HG02943 (cell line): Measurements from ENCODE around the gene CLPSL2.

Source experiments
- ATAC-seq: cut with Tn5 transposase; IDR thresholded peaks from one replicate; pipeline ENCODE4 v1.9.1; 2021; ENCODE audit warnings: mild to moderate bottlenecking, low read depth, moderate library complexity; ENCODE audit not compliant: unreplicated experiment

The CLPSL2 gene

DNA sequence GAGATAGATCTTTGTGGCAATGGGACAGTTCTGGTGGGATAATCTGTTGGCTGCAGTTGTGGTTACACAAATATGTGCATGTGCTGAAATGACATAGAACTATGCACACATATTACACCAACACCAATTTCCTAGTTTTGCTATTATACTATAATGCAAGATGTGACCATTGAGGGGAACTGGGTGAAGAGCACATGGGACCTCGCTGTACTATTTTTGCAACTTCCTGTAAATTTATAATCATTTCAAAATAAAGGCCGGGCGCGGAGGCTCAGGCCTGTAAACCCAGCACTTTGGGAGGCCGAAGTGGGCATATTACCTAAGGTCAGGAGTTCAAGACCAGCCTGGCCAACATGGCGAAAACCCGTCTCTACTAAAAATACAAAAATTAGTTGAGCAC, 30.9 kb upstream of the CLPSL2 start:
- ATAC-seq: no peak

DNA sequence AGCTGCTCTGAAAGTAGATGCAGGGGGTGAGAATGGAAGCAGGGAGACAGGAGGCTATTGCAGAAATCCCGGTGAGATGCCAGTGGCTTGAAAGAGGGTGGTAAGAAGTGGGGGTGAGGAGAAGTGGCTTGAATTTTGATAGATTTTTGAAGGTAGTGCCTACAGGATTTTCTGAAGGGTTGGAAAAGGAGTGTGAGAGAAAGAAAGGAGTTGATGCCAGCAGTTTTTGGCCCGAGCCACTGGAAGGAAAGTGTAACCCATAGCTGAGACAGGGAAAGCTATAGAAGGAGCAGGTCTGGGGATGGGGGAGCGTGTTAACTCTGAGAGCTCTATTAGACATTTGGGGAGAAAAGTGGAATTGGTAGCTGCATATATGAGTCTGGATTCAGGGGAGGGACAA, 29.9 kb upstream of the CLPSL2 start:
- no peak for ATAC-seq

DNA sequence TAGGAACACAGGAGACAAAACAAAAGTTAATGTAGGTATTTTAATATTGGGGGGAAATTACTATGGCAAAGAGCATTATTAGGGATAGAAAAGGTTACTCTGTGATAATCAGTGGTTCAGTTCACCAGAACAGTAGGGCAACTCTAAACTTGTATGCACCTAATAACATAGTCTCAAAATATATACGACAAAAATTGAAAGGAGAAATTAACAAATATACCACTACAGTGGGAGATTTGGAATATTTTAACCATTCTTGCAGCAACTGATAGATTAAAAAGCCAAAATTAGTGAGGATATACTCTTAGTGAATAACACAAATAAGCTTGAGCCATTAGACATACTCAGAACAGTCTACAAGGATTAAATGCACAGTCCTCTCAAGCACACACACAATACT, 28.5 kb upstream of the CLPSL2 start:
- no peak for ATAC-seq

DNA sequence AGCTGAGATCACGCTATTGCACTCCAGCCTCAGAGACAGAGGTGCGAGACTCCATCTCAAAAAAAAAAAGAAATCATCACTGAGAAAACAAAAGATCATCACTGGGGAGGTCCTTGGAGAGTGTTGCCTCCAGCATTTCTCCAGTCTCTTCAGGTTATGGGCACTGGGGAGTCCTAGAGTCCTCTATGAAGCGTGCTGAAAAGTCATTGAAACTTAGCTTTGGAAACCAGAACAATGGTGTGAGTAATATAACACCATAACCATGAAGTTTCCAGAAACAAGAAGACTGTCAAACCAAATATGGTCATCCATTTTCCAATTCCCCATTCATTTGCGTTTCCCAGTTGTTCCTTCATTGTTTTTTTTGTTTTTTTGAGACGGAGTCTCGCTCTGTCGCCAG, 25.8 kb upstream of the CLPSL2 start:
- no peak for ATAC-seq

DNA sequence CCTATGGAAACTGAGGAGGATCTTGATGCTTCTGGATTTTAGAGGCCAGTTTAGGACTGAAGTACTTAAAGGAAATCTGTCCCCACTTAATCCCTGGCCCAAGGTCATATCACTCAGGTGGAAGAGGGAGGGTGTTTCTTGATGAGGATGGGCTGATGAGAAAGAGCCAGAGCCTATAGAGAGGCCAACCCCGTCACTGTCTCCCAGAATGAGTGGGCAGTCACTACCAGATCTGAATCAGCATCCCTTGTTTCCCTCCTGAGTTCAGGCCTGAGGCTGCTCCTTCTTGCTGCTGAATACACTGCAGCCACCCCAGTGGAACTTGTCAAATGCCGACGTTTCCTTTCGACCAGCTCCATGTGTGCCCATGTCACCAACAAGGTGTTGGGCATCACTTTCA, 24.8 kb upstream of the CLPSL2 start:
- no peak for ATAC-seq

DNA sequence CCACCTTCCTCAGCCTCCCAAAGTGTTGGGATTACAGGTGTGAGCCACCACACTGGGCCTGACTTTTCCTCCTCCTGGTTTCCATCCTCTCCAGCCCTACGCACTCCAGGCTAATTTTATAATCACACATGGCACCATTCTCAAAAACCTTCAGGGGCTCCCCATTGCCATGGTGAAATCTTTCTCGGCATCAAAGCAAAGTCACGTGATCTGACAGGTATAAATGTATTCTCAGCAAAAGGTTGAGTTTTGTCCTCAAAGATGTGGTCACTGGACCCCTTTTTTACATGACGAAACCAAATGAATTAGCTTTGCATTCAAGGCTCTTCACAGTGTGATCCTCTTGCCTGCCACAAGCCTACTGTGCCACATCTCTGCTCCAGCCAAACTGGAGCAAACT, 24.1 kb upstream of the CLPSL2 start:
- no peak for ATAC-seq

DNA sequence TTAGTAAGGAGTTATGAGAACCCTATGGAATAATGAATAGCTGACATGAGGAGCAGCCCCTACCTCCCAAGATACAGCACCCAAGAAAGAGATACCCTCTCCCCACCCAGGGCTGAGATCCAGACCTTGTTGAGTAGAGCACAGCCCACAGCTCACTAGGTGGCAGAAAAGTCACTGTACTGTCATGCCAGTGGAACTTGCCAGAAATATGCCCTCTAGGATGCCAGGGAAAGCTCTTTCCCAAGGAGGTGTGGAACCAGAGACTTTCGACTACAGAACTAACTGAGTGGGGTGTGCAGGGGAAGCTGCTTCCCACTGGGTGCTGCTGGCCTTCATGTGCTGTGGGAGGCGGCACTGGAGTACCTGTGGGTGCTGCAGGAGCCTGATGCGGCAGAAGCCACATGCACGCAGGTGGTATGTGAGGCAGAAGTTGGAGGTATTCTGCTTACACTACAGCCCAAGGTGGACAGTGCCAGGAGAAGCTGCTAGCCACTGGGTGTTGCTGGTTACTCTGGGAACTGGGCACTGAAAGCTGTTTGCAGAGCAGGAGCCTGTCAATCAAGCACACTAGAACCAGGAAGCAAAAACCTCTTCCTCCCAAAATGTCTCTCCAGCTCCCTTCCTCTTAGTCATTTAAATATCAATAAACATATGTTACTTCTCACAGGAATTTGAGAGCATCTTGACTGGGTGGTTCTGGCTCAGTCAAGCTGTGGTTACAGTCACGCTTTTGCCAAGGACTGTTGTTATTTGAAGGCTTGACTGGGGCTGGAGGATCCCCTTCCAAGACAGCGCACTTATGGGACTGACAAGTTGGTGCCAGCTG, 21.7 kb upstream of the CLPSL2 start:
- no peak for ATAC-seq

DNA sequence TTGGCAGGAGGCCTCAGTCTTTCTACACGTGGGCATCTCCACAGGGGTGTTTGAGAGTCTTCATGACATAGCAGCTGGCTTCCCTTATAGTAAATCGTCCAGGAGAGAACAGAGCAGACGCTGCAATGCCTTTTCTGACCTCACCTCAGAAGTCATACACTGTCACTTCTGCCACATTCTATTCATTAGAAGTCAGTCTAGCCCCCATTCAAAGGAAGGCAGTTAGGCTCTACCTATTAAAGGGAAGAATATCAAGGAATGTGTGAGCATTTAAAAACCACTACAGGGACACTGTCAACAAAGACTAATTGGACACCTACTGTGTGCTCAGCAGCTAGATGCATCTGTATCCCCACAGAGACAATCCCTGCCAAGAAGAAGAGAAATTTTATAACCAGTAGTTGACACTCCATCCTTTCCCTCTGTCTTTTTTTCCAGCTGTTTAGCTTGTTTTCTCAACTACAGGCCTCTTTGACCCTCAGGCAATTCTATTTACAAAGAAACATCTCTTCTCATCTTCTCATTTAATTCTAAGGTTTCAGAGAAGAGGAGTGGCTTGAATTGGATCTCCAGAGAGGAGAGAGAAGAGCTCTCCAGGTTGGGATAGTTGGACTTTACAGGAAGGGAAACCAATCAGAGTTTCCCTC, 21.0 kb upstream of the CLPSL2 start:
- ATAC-seq: no peak

DNA sequence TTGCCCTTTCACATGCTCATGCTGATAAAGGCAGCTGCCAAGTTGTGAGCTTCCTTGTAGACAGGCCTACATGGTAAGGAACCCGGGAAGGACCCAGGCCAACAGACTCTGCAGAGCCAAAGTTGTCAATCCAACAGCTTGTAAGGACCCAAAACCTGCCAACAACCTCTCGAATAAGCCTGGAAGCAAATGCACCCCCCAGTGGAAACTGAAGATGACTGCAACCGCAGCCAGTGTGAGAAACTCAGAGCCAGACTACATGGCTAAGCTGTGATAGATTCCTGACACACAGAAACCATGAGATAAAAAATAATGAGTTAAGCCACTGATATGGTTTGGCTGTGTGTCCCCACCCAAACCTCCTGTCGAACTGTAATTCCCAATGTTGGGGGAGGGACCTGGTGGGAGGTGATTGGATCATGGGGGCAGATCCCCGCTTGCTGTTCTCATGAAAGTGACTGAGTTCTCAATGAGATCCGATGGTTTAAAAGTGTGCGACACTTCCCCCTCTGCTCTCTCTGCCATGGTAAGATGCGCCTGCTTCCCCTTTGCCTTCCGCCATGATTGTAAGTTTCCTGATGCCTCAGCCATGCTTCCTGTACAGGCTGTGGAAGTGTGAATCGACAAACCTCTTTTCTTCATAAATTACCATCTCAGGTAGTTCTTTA, 18.8 kb upstream of the CLPSL2 start:
- ATAC-seq: no peak

DNA sequence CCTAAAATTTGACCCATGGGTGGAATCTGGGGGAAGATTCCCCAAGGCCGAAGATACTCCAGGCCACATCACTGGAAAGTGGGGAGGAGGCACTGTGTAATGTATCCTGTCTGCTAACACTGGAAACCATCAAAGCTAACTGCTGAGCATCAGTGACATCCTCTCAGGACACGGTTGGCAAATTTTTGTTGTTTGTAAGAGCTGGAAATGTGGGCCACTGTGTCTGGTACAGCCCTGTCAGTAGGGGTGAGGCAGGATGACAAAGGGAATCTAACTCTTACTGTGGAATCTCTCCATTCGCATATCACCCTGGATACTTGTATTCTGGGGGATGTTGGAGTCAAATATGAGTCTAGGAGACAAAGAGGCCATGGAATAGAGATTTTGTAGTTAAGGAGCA, 17.0 kb upstream of the CLPSL2 start:
- no peak for ATAC-seq

DNA sequence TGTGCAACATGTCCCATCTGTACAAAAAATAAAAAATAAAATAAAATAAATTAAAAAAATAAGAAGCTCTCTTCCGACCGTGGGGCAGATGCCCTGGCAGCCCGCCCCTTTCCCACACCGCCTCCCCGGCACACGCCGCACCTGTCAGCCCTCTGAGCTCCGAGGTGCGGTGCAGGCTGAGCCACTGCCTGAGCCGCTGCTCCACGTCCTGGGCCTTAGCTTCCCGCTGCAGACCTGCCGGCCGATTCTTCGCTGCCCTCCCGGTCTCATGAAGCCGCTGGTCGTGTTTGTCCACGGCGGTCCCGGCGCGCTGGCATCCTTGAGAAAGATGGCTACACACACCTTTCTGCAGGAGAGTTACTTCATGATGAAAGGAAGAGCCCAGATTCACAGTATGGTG, 10.7 kb upstream of the CLPSL2 start:
- no peak for ATAC-seq

DNA sequence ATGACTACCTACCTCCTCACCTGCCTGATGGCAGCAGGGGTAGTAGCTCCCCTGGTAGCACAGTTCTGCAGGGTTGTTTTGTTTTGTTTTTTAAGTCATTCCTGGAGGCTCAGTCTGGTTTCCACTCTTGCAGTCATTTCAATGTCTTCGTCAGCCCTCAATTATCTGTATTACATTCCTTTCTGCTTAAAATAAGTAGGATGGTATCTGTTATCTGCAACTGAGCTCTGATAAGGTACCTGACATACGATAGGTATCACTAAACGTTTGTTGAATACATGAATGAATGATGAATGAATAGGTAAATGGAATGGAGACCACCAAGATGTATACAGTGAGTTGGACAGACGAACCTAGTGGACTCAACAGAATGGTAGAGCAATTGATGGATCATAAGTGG, 7.2 kb upstream of the CLPSL2 start:
- ATAC-seq: no peak

DNA sequence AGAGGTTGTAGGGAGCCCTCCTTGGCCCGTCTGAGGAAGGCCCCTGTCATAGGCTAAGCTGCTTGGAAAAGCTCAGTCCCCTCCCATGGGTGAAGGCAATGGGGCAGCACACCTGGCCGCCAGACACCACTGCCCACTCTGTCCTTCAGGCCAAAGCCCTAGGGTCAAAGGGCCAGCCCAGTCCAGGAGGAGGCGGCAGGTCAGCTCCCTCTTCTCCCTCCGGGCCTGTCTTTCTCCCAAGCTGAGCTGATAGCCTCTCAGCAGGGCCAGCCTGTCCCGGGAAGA, 5.1 kb upstream of the CLPSL2 start:
- ATAC-seq: no peak

DNA sequence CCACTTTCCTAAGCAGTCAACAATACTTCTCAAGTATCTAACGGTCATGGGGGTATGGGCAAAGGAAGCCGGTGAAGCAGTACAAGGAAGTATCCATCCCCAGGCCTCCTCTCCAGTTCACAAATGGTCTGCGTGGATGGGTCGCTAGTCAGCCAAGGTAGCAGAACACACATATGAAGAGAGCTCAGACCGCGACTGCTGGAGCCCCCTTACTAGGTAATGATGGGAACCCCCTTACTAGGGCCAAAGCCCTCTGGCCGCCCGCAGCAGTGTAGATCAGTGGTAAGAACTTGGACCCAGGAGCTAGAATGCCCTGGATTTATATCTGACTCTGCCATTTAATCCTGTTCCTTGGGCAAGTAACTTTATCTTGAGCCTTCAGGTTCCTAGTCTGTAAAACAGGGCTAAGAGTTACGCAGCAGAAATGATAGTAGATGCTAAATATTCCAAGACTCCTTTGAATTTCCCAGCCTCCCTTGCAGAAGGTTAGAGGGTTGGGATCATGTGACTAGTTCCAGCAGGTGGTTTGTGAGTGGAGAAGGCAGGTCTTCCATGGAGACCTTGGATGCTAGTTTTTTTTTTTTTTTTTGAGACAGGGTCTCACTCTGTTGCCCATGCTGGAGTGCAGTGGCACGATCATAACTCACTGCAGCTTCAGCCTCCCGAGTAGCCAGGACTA, 2.1 kb upstream of the CLPSL2 start:
- no peak for ATAC-seq

DNA sequence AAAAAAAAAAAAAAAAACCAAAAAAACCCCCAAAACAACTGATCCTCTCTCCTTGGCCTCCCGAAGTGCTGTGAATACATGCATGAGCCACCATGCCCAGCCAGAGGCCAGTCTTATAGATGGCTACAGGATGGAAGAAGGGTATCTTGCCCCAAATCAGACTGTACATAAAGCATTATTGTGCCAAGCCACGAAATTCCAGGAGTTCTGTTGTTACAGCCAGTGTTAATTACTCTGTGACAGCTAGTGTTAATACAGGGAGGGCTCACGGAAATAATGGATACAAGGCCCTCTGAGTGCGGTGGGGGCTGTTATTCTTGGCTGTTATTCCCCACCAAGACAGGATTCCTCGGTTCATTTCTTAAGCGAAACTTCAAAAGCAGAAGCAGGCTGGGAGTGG, 1.4 kb upstream of the CLPSL2 start:
- no peak for ATAC-seq

DNA sequence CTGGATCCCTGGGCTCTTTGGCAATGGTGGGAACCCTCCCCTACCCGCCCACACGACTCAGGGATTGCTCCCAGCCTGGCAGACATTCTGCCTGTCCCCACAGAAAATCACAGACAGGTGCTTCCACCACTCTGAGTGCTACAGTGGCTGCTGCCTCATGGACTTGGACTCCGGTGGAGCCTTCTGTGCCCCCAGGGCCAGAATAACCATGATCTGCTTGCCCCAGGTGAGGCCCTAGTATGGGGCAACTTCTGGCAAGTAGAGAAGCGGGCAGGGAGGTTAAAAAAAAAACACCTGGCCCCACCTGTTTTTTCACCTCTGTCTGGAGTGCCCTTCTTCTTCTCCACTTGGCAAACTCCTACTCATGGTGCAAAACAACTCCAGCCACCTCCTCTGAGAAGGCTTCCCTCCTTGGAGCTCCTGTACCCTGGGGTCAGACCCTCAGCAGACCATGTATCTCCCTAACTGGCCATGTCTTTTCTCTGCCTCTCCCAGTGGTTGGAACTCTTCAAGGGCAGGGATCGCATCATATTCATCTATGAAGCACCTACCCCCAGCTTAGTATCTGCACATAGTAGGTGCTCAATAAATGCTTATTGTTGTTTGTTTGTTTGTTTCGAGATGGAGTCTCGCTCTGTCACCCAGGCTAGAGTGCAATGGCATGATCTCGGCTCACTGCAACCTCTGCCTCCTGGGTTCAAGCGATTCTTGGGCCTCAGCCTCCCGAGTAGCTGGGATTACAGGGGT, 1.1 kb downstream of the CLPSL2 start:
- no peak for ATAC-seq

DNA sequence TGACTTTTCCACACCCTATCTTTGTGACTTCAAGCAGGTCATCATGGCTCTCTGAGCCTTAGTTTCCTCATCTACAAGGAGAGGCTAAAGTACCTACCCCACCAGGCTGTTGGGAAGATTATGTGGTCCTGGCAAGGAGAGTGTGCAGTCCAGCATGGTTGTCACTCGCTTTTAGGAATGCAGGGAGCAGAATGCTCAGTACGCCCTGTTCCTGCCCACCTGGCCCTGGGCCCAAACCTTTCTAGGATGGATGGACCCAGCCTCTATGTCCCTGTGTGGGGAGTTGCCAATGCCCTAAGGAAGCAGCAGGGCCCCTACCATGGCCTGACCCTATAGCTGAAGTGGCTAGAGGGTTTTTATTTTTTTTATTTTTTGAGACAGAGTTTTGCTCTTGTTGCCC, 2.0 kb downstream of the CLPSL2 start:
- ATAC-seq: no peak

DNA sequence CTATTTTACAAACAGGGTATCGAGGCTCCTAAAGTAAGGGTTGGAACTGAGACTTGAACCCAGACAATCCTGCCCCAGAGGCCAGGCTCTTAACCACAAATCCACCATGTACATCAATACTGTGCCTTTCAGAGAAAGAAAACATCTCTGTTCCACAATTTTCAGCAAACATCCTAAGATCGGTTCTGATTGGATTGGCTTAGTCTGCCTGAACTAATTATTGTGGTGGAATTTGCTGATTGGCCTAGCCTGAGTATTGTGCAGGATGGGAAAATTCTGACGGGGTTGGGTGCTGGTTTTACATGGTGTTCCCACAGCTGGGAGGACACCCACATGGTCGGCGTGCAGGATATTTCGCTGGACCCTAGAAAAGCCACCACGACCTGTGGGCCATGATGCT, 4.3 kb downstream of the CLPSL2 start, which contains the start of gene CLPSL1:
TSS of gene CLPSL1 (plus strand) at position 301 of the 400 bp plus-strand sequence. CDS start at position 393, 92 bp downstream.
- ATAC-seq: no peak

DNA sequence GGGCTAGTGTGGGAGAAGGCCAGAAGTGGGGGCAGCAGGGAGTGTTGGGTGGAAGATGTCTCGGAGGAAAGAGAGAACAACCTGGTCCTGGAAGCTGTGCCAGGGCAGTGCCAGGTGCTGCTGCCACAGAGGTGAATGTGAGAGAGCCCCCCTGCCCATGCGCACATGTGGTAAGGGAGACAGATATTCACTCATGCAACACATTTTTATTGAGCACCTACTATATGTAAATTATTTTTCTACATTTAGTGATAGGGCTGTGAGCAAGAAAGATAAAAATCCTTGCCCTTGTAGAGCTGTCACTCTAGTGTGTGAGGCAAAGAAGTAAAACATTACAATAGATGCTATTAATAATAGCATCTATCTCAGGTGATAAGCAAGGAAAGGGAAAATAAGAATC, 4.9 kb downstream of the CLPSL2 start:
- no peak for ATAC-seq

DNA sequence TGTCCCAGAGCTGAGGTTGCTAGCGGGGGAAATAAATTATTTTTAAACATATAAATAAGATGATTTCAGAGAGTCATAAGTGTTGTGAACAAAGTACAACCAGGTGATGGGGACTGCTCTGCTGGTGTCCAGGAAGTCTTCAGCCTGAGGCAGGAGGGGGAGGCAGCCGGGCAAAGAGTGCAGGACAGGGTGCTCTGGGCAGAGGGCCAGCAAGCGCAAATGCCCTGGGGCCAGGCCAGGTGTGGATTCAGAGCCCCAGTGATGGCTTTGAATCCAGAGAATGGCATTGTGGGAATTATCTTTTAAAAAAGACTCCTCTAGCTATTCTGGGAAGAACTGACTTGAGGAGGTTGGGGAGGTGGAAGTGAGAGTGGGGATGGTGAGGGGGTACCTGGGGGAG, 6.0 kb downstream of the CLPSL2 start:
- ATAC-seq: no peak

DNA sequence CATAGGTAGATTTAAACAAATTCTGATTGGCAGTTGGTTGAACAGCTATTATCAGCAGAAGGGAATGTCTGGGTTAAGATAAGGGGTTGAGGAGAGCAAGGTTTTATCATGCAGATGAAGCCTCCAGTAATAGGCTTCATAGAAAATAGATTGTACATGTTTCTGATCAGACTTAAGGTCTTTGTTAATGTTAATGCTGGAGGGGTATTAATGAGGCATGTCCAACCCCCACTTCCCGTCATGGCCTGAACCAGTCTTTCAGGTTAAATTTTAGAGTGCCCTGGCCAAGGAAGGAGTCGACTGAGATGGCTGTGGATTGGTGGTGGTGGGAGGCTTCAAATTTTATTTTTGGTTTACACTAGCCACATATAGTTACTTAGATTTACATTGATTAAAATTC, 7.8 kb downstream of the CLPSL2 start:
- ATAC-seq: no peak
